ENCODE data around the gene PCIF1. TPM values are rescaled to one million over a fixed set of nuclear protein-coding genes. Genes with fewer than 3 reads are reported as not detected.
A peak's percentile ranks its signal among the peaks of the same experiment; 100 is the strongest.

Gene PCIF1
- total RNA-seq, 1 donor, result 12.7 TPM

DNA sequence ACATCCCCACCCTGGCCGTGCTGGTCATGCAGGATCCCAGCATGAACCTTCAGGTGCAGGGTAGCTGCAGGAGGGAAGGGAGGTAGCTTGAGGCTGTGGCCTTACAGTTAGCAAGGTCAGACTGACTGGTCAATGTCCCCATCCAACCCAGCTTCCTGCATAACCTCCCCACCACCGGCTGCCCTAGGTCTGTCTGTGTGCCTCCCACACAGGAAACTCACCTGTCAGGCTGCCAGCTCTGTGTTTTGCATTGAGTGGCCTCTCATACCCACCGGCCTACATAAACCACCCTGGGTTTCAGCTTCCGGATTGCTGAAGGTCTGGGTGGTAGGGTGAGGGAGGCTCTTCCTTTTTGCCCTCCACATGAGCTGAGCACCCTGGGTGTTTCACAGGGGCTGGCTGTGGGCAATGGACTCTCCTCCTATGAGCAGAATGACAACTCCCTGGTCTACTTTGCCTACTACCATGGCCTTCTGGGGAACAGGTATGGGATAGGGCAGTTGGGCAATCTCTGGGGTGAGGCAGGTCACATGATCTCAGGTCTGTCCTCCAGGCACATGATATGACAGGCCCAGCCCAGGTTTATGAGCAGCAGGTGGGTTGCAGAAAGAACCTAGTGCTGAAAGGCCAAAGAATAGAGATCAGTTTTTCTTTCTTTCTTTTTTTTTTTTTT, 41.5 kb upstream of the PCIF1 start:
- Histone ChIP-seq H3K9me3 (ENCODE audit: low read depth, low read length) (no peaks in the 10 kb centered on the region), H4K20me1 (ENCODE audit: insufficient read depth, low read length) (peaks cover 22% of the 10 kb centered on the region), H3K27ac (ENCODE audit: low read depth, low read length) (no peak overlapping the region), H3K4me3 (ENCODE audit: insufficient read depth, low read length) (no peak overlapping the region), H3K27me3 (ENCODE audit: insufficient read depth, low read length) (no peaks in the 10 kb centered on the region), H3K4me2 (ENCODE audit: insufficient read depth, low read length) (peak overlapping the region; percentile 33), H3K4me1 (ENCODE audit: insufficient read depth, low read length) (peaks cover 24% of the 10 kb centered on the region), H3K36me3 (ENCODE audit: insufficient read depth, low read length) (peaks cover 47% of the 10 kb centered on the region), H3K79me2 (ENCODE audit: insufficient read depth, low read length) (peaks cover 25% of the 10 kb centered on the region), H2AFZ (ENCODE audit: low read length) (no peak overlapping the region)
- peak; percentile 30 for DNase-seq (ENCODE audit: insufficient read length, low spot score, missing footprints)
- TF ChIP-seq, protein P1, sequence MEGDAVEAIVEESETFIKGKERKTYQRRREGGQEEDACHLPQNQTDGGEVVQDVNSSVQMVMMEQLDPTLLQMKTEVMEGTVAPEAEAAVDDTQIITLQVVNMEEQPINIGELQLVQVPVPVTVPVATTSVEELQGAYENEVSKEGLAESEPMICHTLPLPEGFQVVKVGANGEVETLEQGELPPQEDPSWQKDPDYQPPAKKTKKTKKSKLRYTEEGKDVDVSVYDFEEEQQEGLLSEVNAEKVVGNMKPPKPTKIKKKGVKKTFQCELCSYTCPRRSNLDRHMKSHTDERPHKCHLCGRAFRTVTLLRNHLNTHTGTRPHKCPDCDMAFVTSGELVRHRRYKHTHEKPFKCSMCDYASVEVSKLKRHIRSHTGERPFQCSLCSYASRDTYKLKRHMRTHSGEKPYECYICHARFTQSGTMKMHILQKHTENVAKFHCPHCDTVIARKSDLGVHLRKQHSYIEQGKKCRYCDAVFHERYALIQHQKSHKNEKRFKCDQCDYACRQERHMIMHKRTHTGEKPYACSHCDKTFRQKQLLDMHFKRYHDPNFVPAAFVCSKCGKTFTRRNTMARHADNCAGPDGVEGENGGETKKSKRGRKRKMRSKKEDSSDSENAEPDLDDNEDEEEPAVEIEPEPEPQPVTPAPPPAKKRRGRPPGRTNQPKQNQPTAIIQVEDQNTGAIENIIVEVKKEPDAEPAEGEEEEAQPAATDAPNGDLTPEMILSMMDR (IDR thresholded peaks at IDR 0.05; ENCODE audit: extremely low read depth, low read depth, low read length), result no peak

DNA sequence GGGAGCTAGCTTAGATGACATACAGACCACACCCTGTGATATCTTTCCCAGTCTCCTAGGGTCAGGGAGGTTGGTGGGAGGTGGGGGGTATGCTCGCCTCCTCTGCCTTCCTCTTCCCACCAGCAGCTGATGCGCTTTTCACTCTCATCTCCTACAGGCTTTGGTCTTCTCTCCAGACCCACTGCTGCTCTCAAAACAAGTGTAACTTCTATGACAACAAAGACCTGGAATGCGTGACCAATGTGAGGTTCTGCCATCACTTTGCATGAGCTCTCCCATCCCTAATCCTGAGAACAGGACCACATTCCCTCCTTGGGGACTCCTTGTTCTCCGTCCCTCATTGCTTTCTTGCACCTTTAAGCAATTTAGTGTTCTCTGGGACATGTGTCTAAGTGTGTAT, 40.7 kb upstream of the PCIF1 start:
- no peaks in the 10 kb centered on the region for H3K27me3 ChIP-seq (ENCODE audit: insufficient read depth, low read length)
- H4K20me1 ChIP-seq (ENCODE audit: insufficient read depth, low read length), result peaks cover 22% of the 10 kb centered on the region
- peaks cover 24% of the 10 kb centered on the region for H3K4me1 ChIP-seq (ENCODE audit: insufficient read depth, low read length)
- H3K27ac ChIP-seq (ENCODE audit: low read depth, low read length), result no peak overlapping the region
- TF ChIP-seq, protein P1 (IDR thresholded peaks at IDR 0.05; ENCODE audit: extremely low read depth, low read depth, low read length), result no peak
- no peak overlapping the region for H3K4me3 ChIP-seq (ENCODE audit: insufficient read depth, low read length)
- peak; percentile 31 for DNase-seq (ENCODE audit: insufficient read length, low spot score, missing footprints)
- H3K36me3 ChIP-seq (ENCODE audit: insufficient read depth, low read length), result peaks cover 55% of the 10 kb centered on the region
- no peaks in the 10 kb centered on the region for H3K9me3 ChIP-seq (ENCODE audit: low read depth, low read length)
- no peak overlapping the region for H2AFZ ChIP-seq (ENCODE audit: low read length)
- peaks cover 25% of the 10 kb centered on the region for H3K79me2 ChIP-seq (ENCODE audit: insufficient read depth, low read length)
- no peak overlapping the region for H3K4me2 ChIP-seq (ENCODE audit: insufficient read depth, low read length)

DNA sequence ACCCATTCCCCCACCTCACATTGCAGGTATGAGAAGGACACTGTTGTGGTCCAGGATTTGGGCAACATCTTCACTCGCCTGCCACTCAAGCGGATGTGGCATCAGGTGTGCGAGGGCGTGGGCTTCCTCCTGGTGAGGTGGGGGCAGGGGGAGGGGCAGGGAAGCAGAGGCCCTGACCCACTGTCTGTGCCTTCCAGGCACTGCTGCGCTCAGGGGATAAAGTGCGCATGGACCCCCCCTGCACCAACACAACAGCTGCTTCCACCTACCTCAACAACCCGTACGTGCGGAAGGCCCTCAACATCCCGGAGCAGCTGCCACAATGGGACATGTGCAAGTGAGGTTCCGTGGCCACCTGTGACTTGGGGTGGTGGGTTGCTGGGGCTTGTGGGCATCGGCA, 39.7 kb upstream of the PCIF1 start:
- Histone ChIP-seq H3K4me3 (ENCODE audit: insufficient read depth, low read length) (no peak overlapping the region), H3K4me1 (ENCODE audit: insufficient read depth, low read length) (peaks cover 23% of the 10 kb centered on the region), H3K9me3 (ENCODE audit: low read depth, low read length) (no peaks in the 10 kb centered on the region), H3K79me2 (ENCODE audit: insufficient read depth, low read length) (peaks cover 25% of the 10 kb centered on the region), H3K36me3 (ENCODE audit: insufficient read depth, low read length) (peaks cover 55% of the 10 kb centered on the region), H2AFZ (ENCODE audit: low read length) (no peak overlapping the region), H3K27me3 (ENCODE audit: insufficient read depth, low read length) (no peaks in the 10 kb centered on the region), H3K27ac (ENCODE audit: low read depth, low read length) (no peak overlapping the region), H4K20me1 (ENCODE audit: insufficient read depth, low read length) (peaks cover 22% of the 10 kb centered on the region), H3K4me2 (ENCODE audit: insufficient read depth, low read length) (no peak overlapping the region)
- DNase-seq (ENCODE audit: insufficient read length, low spot score, missing footprints), result peak; percentile 53
- TF ChIP-seq, protein P1 (IDR thresholded peaks at IDR 0.05; ENCODE audit: extremely low read depth, low read depth, low read length), result no peak

DNA sequence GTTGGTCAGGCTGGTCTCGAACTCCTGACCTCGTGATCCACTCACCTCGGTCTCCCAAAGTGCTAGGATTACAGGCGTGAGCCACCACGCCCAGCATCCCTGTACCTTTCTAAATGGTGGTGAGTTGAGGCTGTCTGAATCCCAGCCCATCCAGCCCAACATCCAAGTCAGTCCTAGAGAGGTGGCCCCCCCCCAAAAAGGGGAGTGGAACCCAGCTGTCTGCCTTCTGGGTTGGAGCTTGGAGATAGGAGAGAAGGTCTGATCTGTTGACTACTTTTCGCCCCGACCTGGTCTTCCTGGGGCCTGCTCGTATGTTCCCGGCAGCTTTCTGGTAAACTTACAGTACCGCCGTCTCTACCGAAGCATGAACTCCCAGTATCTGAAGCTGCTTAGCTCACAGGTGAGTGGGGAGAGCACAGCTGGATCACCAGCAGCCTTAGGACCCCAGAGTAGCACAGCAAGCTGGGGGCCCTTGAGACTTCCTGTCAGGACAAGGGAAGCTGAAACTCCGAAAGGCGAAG, 37.8 kb upstream of the PCIF1 start:
- peaks cover 55% of the 10 kb centered on the region for H3K36me3 ChIP-seq (ENCODE audit: insufficient read depth, low read length)
- H3K4me3 ChIP-seq (ENCODE audit: insufficient read depth, low read length), result no peak overlapping the region

More for the DNA sequence above, 37.8 kb upstream of the PCIF1 start:
- TF ChIP-seq, protein P1 (IDR thresholded peaks at IDR 0.05; ENCODE audit: extremely low read depth, low read depth, low read length), result no peak
- Histone ChIP-seq H3K4me2 (ENCODE audit: insufficient read depth, low read length) (no peak overlapping the region), H3K4me1 (ENCODE audit: insufficient read depth, low read length) (peaks cover 11% of the 10 kb centered on the region), H4K20me1 (ENCODE audit: insufficient read depth, low read length) (peaks cover 22% of the 10 kb centered on the region), H3K27ac (ENCODE audit: low read depth, low read length) (no peak overlapping the region), H3K27me3 (ENCODE audit: insufficient read depth, low read length) (no peaks in the 10 kb centered on the region), H3K9me3 (ENCODE audit: low read depth, low read length) (no peaks in the 10 kb centered on the region), H3K79me2 (ENCODE audit: insufficient read depth, low read length) (peaks cover 20% of the 10 kb centered on the region), H2AFZ (ENCODE audit: low read length) (no peak overlapping the region)
- peak; percentile 17 for DNase-seq (ENCODE audit: insufficient read length, low spot score, missing footprints)
